ENCODE data around the gene GMPR. TPM values are rescaled to one million over a fixed set of nuclear protein-coding genes. Genes with fewer than 3 reads are reported as not detected.

The GMPR gene
- total RNA-seq, 1 experiment from 2014 or later: 1.4 TPM

DNA sequence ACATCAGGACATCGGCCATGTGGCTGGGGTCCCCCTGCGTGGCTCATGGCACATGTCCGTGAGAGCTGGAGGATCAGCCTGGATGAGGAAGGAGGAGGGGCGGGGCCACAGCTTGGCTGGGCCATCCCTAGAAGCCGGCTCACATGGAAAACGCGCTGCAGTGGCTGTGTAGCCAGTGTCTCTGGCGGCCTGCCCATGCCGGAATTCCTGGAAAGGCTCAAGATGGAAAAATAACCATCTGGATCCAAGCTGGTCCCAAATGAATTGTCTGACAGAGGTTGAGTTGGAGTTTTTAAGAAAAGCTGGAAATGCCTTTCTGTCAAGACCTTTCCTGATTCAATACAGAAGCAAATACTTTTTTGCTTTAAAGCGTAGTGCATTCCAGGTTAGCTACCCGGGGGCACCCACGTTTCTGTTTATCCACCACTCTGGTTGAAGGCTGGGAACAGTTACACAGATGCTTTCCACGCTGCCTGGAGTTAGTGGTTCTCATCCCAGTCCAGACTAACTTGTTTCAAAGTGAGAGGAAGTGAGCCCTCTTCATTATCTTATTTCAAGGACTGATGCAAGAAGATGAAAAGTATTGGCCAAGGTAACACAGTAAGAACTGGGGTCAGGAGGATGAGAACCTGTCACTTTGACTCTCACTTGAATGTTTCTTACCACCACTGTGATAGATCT, 99.0 kb downstream of the GMPR start:
- CTCF ChIA-PET: no interaction called here
- no peaks in the 10 kb centered on the region for H3K4me1 Mint-ChIP-seq (ENCODE audit: low read depth, unreplicated experiment)

GRCh38 chr6:16338577-16339264, 100.3 kb downstream of the GMPR start:
- intact Hi-C loops (cut with micrococcal nuclease; ENCODE audit: unreplicated experiment): loop anchor here (10.0 kb wide), 1 partner anchor 176 kb away; no protein-coding TSS in a partner anchor

More for the DNA sequence above, 99.0 kb downstream of the GMPR start:
- no peak for DNase-seq
- H3K36me3 Mint-ChIP-seq (ENCODE audit: insufficient read depth, unreplicated experiment): no peaks in the 10 kb centered on the region
- H3K4me3 Mint-ChIP-seq (ENCODE audit: low read depth, unreplicated experiment): no peak overlapping the region
- intact Hi-C loops (cut with micrococcal nuclease; ENCODE audit: unreplicated experiment): loop anchor here (10.0 kb wide), 1 partner anchor 177 kb away; no protein-coding TSS in a partner anchor
- no peaks in the 10 kb centered on the region for H3K9me3 Mint-ChIP-seq (ENCODE audit: low read depth, unreplicated experiment)
- H3K27me3 Mint-ChIP-seq (ENCODE audit: unreplicated experiment): no peaks in the 10 kb centered on the region
- TF ChIP-seq, protein P1, sequence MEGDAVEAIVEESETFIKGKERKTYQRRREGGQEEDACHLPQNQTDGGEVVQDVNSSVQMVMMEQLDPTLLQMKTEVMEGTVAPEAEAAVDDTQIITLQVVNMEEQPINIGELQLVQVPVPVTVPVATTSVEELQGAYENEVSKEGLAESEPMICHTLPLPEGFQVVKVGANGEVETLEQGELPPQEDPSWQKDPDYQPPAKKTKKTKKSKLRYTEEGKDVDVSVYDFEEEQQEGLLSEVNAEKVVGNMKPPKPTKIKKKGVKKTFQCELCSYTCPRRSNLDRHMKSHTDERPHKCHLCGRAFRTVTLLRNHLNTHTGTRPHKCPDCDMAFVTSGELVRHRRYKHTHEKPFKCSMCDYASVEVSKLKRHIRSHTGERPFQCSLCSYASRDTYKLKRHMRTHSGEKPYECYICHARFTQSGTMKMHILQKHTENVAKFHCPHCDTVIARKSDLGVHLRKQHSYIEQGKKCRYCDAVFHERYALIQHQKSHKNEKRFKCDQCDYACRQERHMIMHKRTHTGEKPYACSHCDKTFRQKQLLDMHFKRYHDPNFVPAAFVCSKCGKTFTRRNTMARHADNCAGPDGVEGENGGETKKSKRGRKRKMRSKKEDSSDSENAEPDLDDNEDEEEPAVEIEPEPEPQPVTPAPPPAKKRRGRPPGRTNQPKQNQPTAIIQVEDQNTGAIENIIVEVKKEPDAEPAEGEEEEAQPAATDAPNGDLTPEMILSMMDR (IDR thresholded peaks at IDR 0.05; ENCODE audit: unreplicated experiment): no peak
- no peak overlapping the region for H3K27ac Mint-ChIP-seq (ENCODE audit: unreplicated experiment)
- BruUV-seq (replicated peaks): no TSS peak

DNA sequence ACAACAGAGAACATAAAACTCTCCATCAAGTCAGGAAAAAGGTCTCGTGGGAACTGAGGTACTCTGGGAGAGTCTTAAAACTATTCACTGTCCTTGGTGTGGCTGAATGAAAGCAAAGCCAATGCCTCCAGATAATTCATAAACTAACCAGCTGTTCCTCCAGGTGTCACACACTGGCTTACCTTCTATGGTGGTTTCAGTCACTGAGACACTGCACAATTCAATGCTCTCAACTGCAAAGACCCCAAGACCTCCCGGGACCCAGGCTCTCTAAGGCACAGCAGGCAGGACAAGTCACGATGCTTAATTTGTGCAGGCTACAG, 100.8 kb downstream of the GMPR start:
- TF ChIP-seq, protein P1 (IDR thresholded peaks at IDR 0.05; ENCODE audit: unreplicated experiment): no peak
- BruUV-seq (replicated peaks): no TSS peak
- H3K4me3 Mint-ChIP-seq (ENCODE audit: low read depth, unreplicated experiment): no peak overlapping the region
- no peaks in the 10 kb centered on the region for H3K27me3 Mint-ChIP-seq (ENCODE audit: unreplicated experiment)
- no peaks in the 10 kb centered on the region for H3K9me3 Mint-ChIP-seq (ENCODE audit: low read depth, unreplicated experiment)
- intact Hi-C loops (cut with micrococcal nuclease; ENCODE audit: unreplicated experiment): loop anchor here (10.0 kb wide), 1 partner anchor 176 kb away; no protein-coding TSS in a partner anchor
- no peak overlapping the region for H3K27ac Mint-ChIP-seq (ENCODE audit: unreplicated experiment)
- CTCF ChIA-PET: no interaction called here
- H3K4me1 Mint-ChIP-seq (ENCODE audit: low read depth, unreplicated experiment): no peaks in the 10 kb centered on the region
- no peak for DNase-seq
- H3K36me3 Mint-ChIP-seq (ENCODE audit: insufficient read depth, unreplicated experiment): no peaks in the 10 kb centered on the region

More at GRCh38 chr6:16338577-16339264, 100.3 kb downstream of the GMPR start:
- no TSS peak for BruUV-seq (replicated peaks)
- DNase-seq: peak; percentile 9
- Mint-ChIP-seq H3K27me3 (ENCODE audit: unreplicated experiment) (no peaks in the 10 kb centered on the region), H3K27ac (ENCODE audit: unreplicated experiment) (no peak overlapping the region), H3K4me1 (ENCODE audit: low read depth, unreplicated experiment) (no peaks in the 10 kb centered on the region), H3K4me3 (ENCODE audit: low read depth, unreplicated experiment) (no peak overlapping the region), H3K36me3 (ENCODE audit: insufficient read depth, unreplicated experiment) (no peaks in the 10 kb centered on the region), H3K9me3 (ENCODE audit: low read depth, unreplicated experiment) (no peaks in the 10 kb centered on the region)
- TF ChIP-seq, protein P1 (IDR thresholded peaks at IDR 0.05; ENCODE audit: unreplicated experiment): no peak
- CTCF ChIA-PET: no interaction called here

DNA sequence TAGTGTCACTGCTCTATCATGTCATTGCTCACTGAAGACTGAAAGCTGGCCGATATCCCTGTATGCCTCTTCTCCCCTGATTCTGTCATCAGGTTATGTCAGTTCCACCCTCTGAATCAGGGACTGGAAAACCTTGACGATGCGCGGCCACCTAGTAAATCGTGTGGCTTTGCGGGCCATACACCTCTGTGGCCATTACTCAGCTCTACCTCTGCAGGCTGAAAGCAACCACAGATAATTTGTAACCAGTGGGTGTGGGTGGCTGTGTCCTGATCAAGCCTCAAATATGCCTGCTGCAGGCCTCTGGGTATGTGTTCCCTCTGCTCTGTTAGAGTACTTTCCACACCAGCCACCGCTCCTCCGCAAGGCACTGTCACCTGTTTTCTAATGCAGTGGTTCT, 105.2 kb downstream of the GMPR start:
- intact Hi-C loops (cut with micrococcal nuclease; ENCODE audit: unreplicated experiment): no loop called here
- no TSS peak for BruUV-seq (replicated peaks)
- TF ChIP-seq, protein P1 (IDR thresholded peaks at IDR 0.05; ENCODE audit: unreplicated experiment): no peak
- H3K27ac Mint-ChIP-seq (ENCODE audit: unreplicated experiment): no peak overlapping the region
- H3K36me3 Mint-ChIP-seq (ENCODE audit: insufficient read depth, unreplicated experiment): no peaks in the 10 kb centered on the region
- no peak for DNase-seq
- CTCF ChIA-PET: no interaction called here
- no peaks in the 10 kb centered on the region for H3K9me3 Mint-ChIP-seq (ENCODE audit: low read depth, unreplicated experiment)
- H3K4me3 Mint-ChIP-seq (ENCODE audit: low read depth, unreplicated experiment): no peak overlapping the region
- no peaks in the 10 kb centered on the region for H3K27me3 Mint-ChIP-seq (ENCODE audit: unreplicated experiment)
- peaks cover 12% of the 10 kb centered on the region for H3K4me1 Mint-ChIP-seq (ENCODE audit: low read depth, unreplicated experiment)

All from Calu3 (cell line).